ENCODE results near the gene PML.
"Not testable (repeated sequence)": the region's sequence is repeated elsewhere in the genome, so short reads cannot be mapped to it uniquely, and the experiment has no call there.

GRCh38 chr15:74056330-74056729 lies 61.8 kb downstream of the PML start:
- not testable (repeated sequence) for TF ChIP-seq CTCF (IDR thresholded peaks at IDR 0.05); ETV6 (CRISPR knock-in tag; IDR thresholded peaks at IDR 0.05); SP1 (CRISPR knock-in tag; conservative IDR thresholded peaks at IDR 0.05); ATF2 (CRISPR knock-in tag; IDR thresholded peaks at IDR 0.05; ENCODE audit: borderline replicate concordance, low read depth); ATF3 (CRISPR knock-in tag; conservative IDR thresholded peaks at IDR 0.05); E2F1 (CRISPR knock-in tag; IDR thresholded peaks at IDR 0.05); TCF7 (CRISPR knock-in tag; IDR thresholded peaks at IDR 0.05; ENCODE audit: low read depth); PRDM15 (CRISPR knock-in tag; IDR thresholded peaks at IDR 0.05); ZBTB43 (CRISPR knock-in tag; IDR thresholded peaks at IDR 0.05); ELF4 (CRISPR knock-in tag; IDR thresholded peaks at IDR 0.05; ENCODE audit: low read depth); FOXJ3 (CRISPR knock-in tag; IDR thresholded peaks at IDR 0.05; ENCODE audit: borderline replicate concordance)
